SK-N-SH (cell line): ENCODE measurements around the gene MCAM. TPM values are rescaled to one million over a fixed set of nuclear protein-coding genes. Genes with fewer than 3 reads are reported as not detected.

Source experiments
- CTCF ChIA-PET: fragments of 300-600, 350-600 bp; formaldehyde crosslinking; extraction: SDS; loops from one replicate; lab custom pipeline; 2021; lab: Yijun Ruan, JAX
- POLR2A ChIA-PET: fragments of 350-600 bp; sonication (Branson Sonifier 250); formaldehyde crosslinking; extraction: SDS; loops from one replicate; lab custom pipeline; 2020; ENCODE audit warnings: antibody characterized with exemption, inconsistent platforms; lab: Yijun Ruan, JAX
- DNase-seq: peaks from one replicate; pipeline ENCODE4 v3.0.0; 2012
- H2AFZ ChIP-seq: fragments of 200-600 bp; sonication (generic); 2 replicates; pipeline ENCODE4 v1.8.1; 2016; ENCODE audit warnings: antibody characterized with exemption, mild to moderate bottlenecking, low read depth
- H3F3A ChIP-seq: fragments of 200-600 bp; sonication (generic); replicated peaks from 2 replicates; pipeline ENCODE3; 2016; ENCODE audit warnings: antibody characterized with exemption, mild to moderate bottlenecking; ENCODE audit not compliant: insufficient read depth
- H3K27ac ChIP-seq, 2 experiments: fragments of 200-500 bp in 1 of 2; fragments of 200-600 bp in 1 of 2; sonication (Bioruptor generic) in 1 of 2; sonication (generic), shearing (Covaris generic) in 1 of 2; 2 replicates each; pipeline versions ENCODE4 v1.5.1 to v1.6.1; 2014 to 2016; ENCODE audit warnings: low read depth in 2 of 2, inconsistent platforms in 1 of 2, low read length in 1 of 2, mild to moderate bottlenecking in 1 of 2, mixed read lengths in 1 of 2
- H3K27me3 ChIP-seq: fragments of 200-600 bp; sonication (generic), shearing (Covaris generic); 2 replicates; pipeline ENCODE4 v1.6.1; 2016; ENCODE audit warnings: mixed run types; ENCODE audit not compliant: insufficient read depth
- H3K36me3 ChIP-seq, 2 experiments: fragments of 200-500 bp in 1 of 2; fragments of 200-600 bp in 1 of 2; sonication (Bioruptor generic) in 1 of 2; sonication (generic) in 1 of 2; replicated peaks in 1 of 2; 2 replicates each; pipeline versions ENCODE3 to v1.5.1; 2014 to 2016; ENCODE audit warnings: low read length in 1 of 2, mild to moderate bottlenecking in 1 of 2; ENCODE audit not compliant: insufficient read depth in 2 of 2, control insufficient read depth in 1 of 2
- H3K4me1 ChIP-seq, 2 experiments: fragments of 200-500 bp in 1 of 2; fragments of 200-600 bp in 1 of 2; sonication (Bioruptor generic) in 1 of 2; sonication (generic), shearing (Covaris generic) in 1 of 2; 2 replicates each; pipeline versions ENCODE4 v1.5.1 to v1.6.1; 2014 to 2016; ENCODE audit warnings: low read depth in 1 of 2, low read length in 1 of 2, mixed run types in 1 of 2; ENCODE audit not compliant: insufficient read depth in 2 of 2, control insufficient read depth in 1 of 2
- H3K4me2 ChIP-seq: fragments of 200-600 bp; sonication (generic), shearing (Covaris generic); 2 replicates; pipeline ENCODE4 v1.6.1; 2017; ENCODE audit warnings: mixed run types
- H3K4me3 ChIP-seq, 2 experiments: fragments of 200-500 bp in 1 of 2; fragments of 200-600 bp in 1 of 2; sonication (Bioruptor generic) in 1 of 2; sonication (generic), shearing (Covaris generic) in 1 of 2; 2 replicates each; pipeline versions ENCODE4 v1.5.1 to v1.8.1; 2014 to 2016; ENCODE audit warnings: low read depth in 2 of 2, inconsistent platforms in 1 of 2, low read length in 1 of 2, mild to moderate bottlenecking in 1 of 2, mixed read lengths in 1 of 2, moderate library complexity in 1 of 2
- H3K79me2 ChIP-seq: fragments of 200-600 bp; sonication (generic); 2 replicates; pipeline ENCODE4 v1.8.1; 2017; ENCODE audit warnings: mild to moderate bottlenecking; ENCODE audit not compliant: insufficient read depth
- H3K9ac ChIP-seq: fragments of 200-600 bp; sonication (generic); 2 replicates; pipeline ENCODE4 v1.6.1; 2017; ENCODE audit warnings: mixed run types
- H3K9me2 ChIP-seq: fragments of 200-600 bp; sonication (generic); 2 replicates; pipeline ENCODE4 v1.6.1; 2017; ENCODE audit warnings: mixed run types
- H3K9me3 ChIP-seq: fragments of 200-600 bp; sonication (generic); 2 replicates; pipeline ENCODE4 v1.6.1; 2017; ENCODE audit warnings: mixed run types, mild to moderate bottlenecking, moderate library complexity
- H4K20me1 ChIP-seq: fragments of 200-600 bp; sonication (generic); 2 replicates; pipeline ENCODE4 v1.6.1; 2017; ENCODE audit warnings: mild to moderate bottlenecking, mixed run types; ENCODE audit not compliant: insufficient read depth
- CHD2 ChIP-seq: fragments of 150-350 bp; IDR thresholded peaks from 2 replicates; pipeline ENCODE4 v1.6.1; 2018; ENCODE audit warnings: low read length; ENCODE audit not compliant: partially characterized antibody
- CTCF ChIP-seq: fragments of 200-600 bp; sonication (generic); IDR thresholded peaks from 2 replicates; pipeline ENCODE4 v1.6.1; 2017; ENCODE audit warnings: antibody characterized with exemption, mild to moderate bottlenecking, moderate library complexity
- ELF1 ChIP-seq: IDR thresholded peaks from 2 replicates; pipeline ENCODE4 v1.4.0; 2012
- EP300 ChIP-seq, 2 experiments: IDR thresholded peaks; 2 replicates each; pipeline versions ENCODE4 v1.4.0 to v1.6.1; 2012; ENCODE audit warnings: borderline replicate concordance in 1 of 2, low read depth in 1 of 2, low read length in 1 of 2
- EZH2phosphoT487 ChIP-seq: fragments of 200-600 bp; sonication (generic); IDR thresholded peaks from 2 replicates; pipeline ENCODE4 v1.6.1; 2017; ENCODE audit warnings: low read depth, mixed run types, mild to moderate bottlenecking, antibody characterized with exemption, moderate library complexity, borderline replicate concordance
- FOSL2 ChIP-seq: IDR thresholded peaks from 2 replicates; pipeline ENCODE4 v1.4.0; 2012; ENCODE audit warnings: low read depth, mild to moderate bottlenecking, moderate library complexity, borderline replicate concordance
- FOXM1 ChIP-seq: IDR thresholded peaks from 2 replicates; pipeline ENCODE4 v1.4.0; 2012; ENCODE audit warnings: low read depth, mild to moderate bottlenecking
- GABPA ChIP-seq: IDR thresholded peaks from 2 replicates; pipeline ENCODE4 v1.4.0; 2012; ENCODE audit warnings: low read depth, mild to moderate bottlenecking
- GATA2 ChIP-seq: sonication (generic); formaldehyde crosslinking; IDR thresholded peaks from 2 replicates; pipeline ENCODE4 v1.5.0; 2020; ENCODE audit warnings: mild to moderate bottlenecking, missing genetic modification reagents
- JUND ChIP-seq: IDR thresholded peaks from 2 replicates; pipeline ENCODE4 v1.4.0; 2012
- NFIC ChIP-seq: IDR thresholded peaks from 2 replicates; pipeline ENCODE4 v1.4.0; 2012; ENCODE audit warnings: borderline replicate concordance
- RAD21 ChIP-seq: IDR thresholded peaks from 2 replicates; pipeline ENCODE4 v1.6.1; 2012; ENCODE audit warnings: mild to moderate bottlenecking, low read length
- SMC3 ChIP-seq: IDR thresholded peaks from 2 replicates; pipeline ENCODE4 v1.6.1; 2012; ENCODE audit warnings: low read depth, low read length, improper control_type of control experiment
- TAF1 ChIP-seq: IDR thresholded peaks from 2 replicates; pipeline ENCODE4 v1.6.1; 2012; ENCODE audit warnings: low read depth, mild to moderate bottlenecking, low read length, moderate library complexity, borderline replicate concordance
- TCF12 ChIP-seq: IDR thresholded peaks from 2 replicates; pipeline ENCODE4 v1.4.0; 2012
- TEAD4 ChIP-seq: IDR thresholded peaks from 2 replicates; pipeline ENCODE4 v1.4.0; 2012; ENCODE audit warnings: mild to moderate bottlenecking, borderline replicate concordance; ENCODE audit not compliant: insufficient read depth
- YY1 ChIP-seq: IDR thresholded peaks from 2 replicates; pipeline ENCODE4 v1.4.0; 2012; ENCODE audit warnings: low read depth, mild to moderate bottlenecking
- WGBS: methylation state at CpG from one replicate; pipeline ENCODE4 v1.1.6; 2017; ENCODE audit warnings: low lambda C conversion rate; 5-methylcytosine and 5-hydroxymethylcytosine counted together
- polyA plus RNA-seq, 3 experiments: library from polyadenylated mRNA; depleted of rRNA; stranded (reverse); fragments of >200 nt; gene quantifications; 2 replicates each; pipeline ENCODE4 v1.2.3, GENCODE V29; 2012
- TF ChIP-seq, protein P1 (sequence below): fragments of 150-350 bp; IDR thresholded peaks from 2 replicates; pipeline ENCODE4 v1.6.1; 2017; ENCODE audit warnings: antibody characterized with exemption, low read length, low read depth, borderline replicate concordance
- TF ChIP-seq, protein P2 (sequence below): IDR thresholded peaks from 2 replicates; pipeline ENCODE4 v1.4.0; 2012; ENCODE audit warnings: low read depth, borderline replicate concordance
- TF ChIP-seq, protein P3 (sequence below): IDR thresholded peaks from 2 replicates; pipeline ENCODE4 v1.4.0; 2012; ENCODE audit warnings: low read depth, borderline replicate concordance

The MCAM gene
- polyA plus RNA-seq, 1 of the 3 experiments (the other 2 are of a cell fraction): 22.8 TPM

GRCh38 chr11:119329320-119329719, 12.4 kb upstream of the MCAM start:
- H3K4me2 ChIP-seq: no peak overlapping the region
- no peak overlapping the region for H3K4me3 ChIP-seq
- no peak for DNase-seq
- no peaks in the 10 kb centered on the region for H3K9me2 ChIP-seq
- TF ChIP-seq GABPA: no peak
- no peak for TF ChIP-seq FOSL2
- no peak for TF ChIP-seq TAF1
- no peak for TF ChIP-seq TCF12
- TF ChIP-seq EZH2phosphoT487: no peak
- no peak for TF ChIP-seq RAD21
- no peak for TF ChIP-seq YY1
- TF ChIP-seq SMC3: no peak
- no peak for TF ChIP-seq NFIC
- TF ChIP-seq TEAD4: no peak
- no peak for TF ChIP-seq EP300 (IDR thresholded peaks at IDR 0.05; ENCODE audit: borderline replicate concordance in 1 of 2, low read depth in 1 of 2, low read length in 1 of 2)
- TF ChIP-seq GATA2: no peak
- no peak for TF ChIP-seq CTCF
- TF ChIP-seq, protein P1, sequence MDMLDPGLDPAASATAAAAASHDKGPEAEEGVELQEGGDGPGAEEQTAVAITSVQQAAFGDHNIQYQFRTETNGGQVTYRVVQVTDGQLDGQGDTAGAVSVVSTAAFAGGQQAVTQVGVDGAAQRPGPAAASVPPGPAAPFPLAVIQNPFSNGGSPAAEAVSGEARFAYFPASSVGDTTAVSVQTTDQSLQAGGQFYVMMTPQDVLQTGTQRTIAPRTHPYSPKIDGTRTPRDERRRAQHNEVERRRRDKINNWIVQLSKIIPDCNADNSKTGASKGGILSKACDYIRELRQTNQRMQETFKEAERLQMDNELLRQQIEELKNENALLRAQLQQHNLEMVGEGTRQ: no peak
- TF ChIP-seq, protein P2, sequence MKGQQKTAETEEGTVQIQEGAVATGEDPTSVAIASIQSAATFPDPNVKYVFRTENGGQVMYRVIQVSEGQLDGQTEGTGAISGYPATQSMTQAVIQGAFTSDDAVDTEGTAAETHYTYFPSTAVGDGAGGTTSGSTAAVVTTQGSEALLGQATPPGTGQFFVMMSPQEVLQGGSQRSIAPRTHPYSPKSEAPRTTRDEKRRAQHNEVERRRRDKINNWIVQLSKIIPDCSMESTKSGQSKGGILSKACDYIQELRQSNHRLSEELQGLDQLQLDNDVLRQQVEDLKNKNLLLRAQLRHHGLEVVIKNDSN: no peak
- no peaks in the 10 kb centered on the region for H3K4me1 ChIP-seq
- no peaks in the 10 kb centered on the region for H3K36me3 ChIP-seq
- H3F3A ChIP-seq: no peaks in the 10 kb centered on the region
- H4K20me1 ChIP-seq: no peaks in the 10 kb centered on the region
- H3K9me3 ChIP-seq: no peaks in the 10 kb centered on the region
- no peaks in the 10 kb centered on the region for H3K27me3 ChIP-seq
- ChIA-PET POLR2A (no interaction called here), CTCF (interaction anchor here (0.8 to 1.1 kb wide), 2 partner anchors 10 to 27 kb away, joined by 3 read pairs; no protein-coding TSS in a partner anchor)
- H2AFZ ChIP-seq: no peak overlapping the region
- no peak overlapping the region for H3K27ac ChIP-seq
- H3K79me2 ChIP-seq: no peaks in the 10 kb centered on the region
- WGBS: 69% methylated on average over 2 of the region's 2 CpGs
- no peak overlapping the region for H3K9ac ChIP-seq

DNA sequence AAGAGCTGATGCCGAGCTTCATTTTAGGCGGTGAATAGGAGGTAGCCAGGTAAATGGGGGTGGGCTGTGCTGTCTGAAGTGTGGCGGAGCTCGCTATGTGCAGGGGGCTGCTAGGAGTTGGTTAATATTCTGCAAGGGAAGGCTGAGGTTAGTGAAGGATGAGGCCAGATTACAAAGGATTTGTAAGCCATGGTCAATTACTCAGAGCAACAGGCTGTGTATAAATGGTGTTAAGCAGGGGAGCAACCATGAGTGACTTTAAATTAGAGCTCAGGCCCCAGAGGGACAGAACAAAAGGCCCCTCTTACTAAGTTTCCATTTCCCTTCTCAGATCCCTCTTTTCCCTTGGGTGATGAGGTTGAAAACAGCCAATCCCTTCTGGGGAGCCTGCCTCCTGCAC, 7.3 kb upstream of the MCAM start:
- H2AFZ ChIP-seq: no peak overlapping the region
- peaks cover 4% of the 10 kb centered on the region for H3F3A ChIP-seq
- H3K4me1 ChIP-seq: peaks cover 0 to 5% of the 10 kb centered on the region in 2 experiments; a peak in 1 of 4 replicates
- no peaks in the 10 kb centered on the region for H3K36me3 ChIP-seq
- WGBS: 82% methylated on average over 4 of the region's 4 CpGs
- H3K79me2 ChIP-seq: no peaks in the 10 kb centered on the region
- no peaks in the 10 kb centered on the region for H3K9me3 ChIP-seq
- H3K27me3 ChIP-seq: no peaks in the 10 kb centered on the region
- no peaks in the 10 kb centered on the region for H4K20me1 ChIP-seq
- POLR2A ChIA-PET: interaction anchor here (0.9 to 1.6 kb wide), 3 partner anchors 13 to 239 kb away, joined by 3 to 8 read pairs (median 7); a partner anchor contains a TSS
- H3K4me3 ChIP-seq: no peak overlapping the region
- CTCF ChIA-PET: interaction anchor here (0.7 to 8.9 kb wide), 61 partner anchors 9 to 296 kb away, joined by 3 to 106 read pairs (median 5); partner anchors contain the start of genes C1QTNF5, C2CD2L, CBL and NLRX1
- no peak overlapping the region for H3K9ac ChIP-seq
- H3K27ac ChIP-seq: no peak overlapping the region
- DNase-seq: no peak
- TF ChIP-seq, protein P3, sequence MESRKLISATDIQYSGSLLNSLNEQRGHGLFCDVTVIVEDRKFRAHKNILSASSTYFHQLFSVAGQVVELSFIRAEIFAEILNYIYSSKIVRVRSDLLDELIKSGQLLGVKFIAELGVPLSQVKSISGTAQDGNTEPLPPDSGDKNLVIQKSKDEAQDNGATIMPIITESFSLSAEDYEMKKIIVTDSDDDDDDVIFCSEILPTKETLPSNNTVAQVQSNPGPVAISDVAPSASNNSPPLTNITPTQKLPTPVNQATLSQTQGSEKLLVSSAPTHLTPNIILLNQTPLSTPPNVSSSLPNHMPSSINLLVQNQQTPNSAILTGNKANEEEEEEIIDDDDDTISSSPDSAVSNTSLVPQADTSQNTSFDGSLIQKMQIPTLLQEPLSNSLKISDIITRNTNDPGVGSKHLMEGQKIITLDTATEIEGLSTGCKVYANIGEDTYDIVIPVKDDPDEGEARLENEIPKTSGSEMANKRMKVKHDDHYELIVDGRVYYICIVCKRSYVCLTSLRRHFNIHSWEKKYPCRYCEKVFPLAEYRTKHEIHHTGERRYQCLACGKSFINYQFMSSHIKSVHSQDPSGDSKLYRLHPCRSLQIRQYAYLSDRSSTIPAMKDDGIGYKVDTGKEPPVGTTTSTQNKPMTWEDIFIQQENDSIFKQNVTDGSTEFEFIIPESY: no peak
- TF ChIP-seq GATA2 (no peak), FOXM1 (no peak), ELF1 (no peak), YY1 (no peak), JUND (no peak), CHD2 (no peak)
- TF ChIP-seq, protein P2: no peak
- no peaks in the 10 kb centered on the region for H3K9me2 ChIP-seq
- H3K4me2 ChIP-seq: no peak overlapping the region
